DOHH2 (cell line): ENCODE results near the gene TRMU.

Source experiments
- H3F3A ChIP-seq: fragments of 200-600 bp; sonication (generic), shearing (Covaris generic); 2 replicates; pipeline ENCODE4 v1.6.0; 2016; ENCODE audit warnings: antibody characterized with exemption, mild to moderate bottlenecking; ENCODE audit not compliant: control insufficient read depth, insufficient read depth
- H3K27ac ChIP-seq: fragments of 200-600 bp; sonication (generic); 2 replicates; pipeline ENCODE4 v1.5.1; 2014; ENCODE audit warnings: low read depth, mild to moderate bottlenecking, low read length, moderate library complexity
- H3K27me3 ChIP-seq: fragments of 200-600 bp; sonication (generic); 2 replicates; pipeline ENCODE4 v1.6.1; 2014; ENCODE audit warnings: mild to moderate bottlenecking, low read length, mixed read lengths; ENCODE audit not compliant: control insufficient read depth
- H3K36me3 ChIP-seq: fragments of 200-600 bp; sonication (generic); 2 replicates; pipeline ENCODE4 v1.6.1; 2014; ENCODE audit warnings: mild to moderate bottlenecking, low read length, moderate library complexity, mixed read lengths; ENCODE audit not compliant: control insufficient read depth
- H3K4me1 ChIP-seq: fragments of 200-600 bp; sonication (generic); 2 replicates; pipeline ENCODE4 v1.6.1; 2014; ENCODE audit warnings: mild to moderate bottlenecking, low read length, mixed read lengths; ENCODE audit not compliant: control insufficient read depth
- H3K4me2 ChIP-seq: fragments of 200-600 bp; sonication (generic); 2 replicates; pipeline ENCODE4 v1.6.0; 2014; ENCODE audit warnings: mild to moderate bottlenecking, low read length, moderate library complexity
- H3K4me3 ChIP-seq: fragments of 200-600 bp; sonication (generic); 2 replicates; pipeline ENCODE4 v1.5.1; 2014; ENCODE audit warnings: mild to moderate bottlenecking, low read length, mixed read lengths
- H3K79me2 ChIP-seq: fragments of 200-600 bp; sonication (generic); 2 replicates; pipeline ENCODE4 v1.6.1; 2014; ENCODE audit warnings: mild to moderate bottlenecking, low read length, mixed read lengths; ENCODE audit not compliant: control insufficient read depth
- H3K9me2 ChIP-seq: fragments of 200-600 bp; sonication (generic); replicated peaks from 2 replicates; pipeline ENCODE4 v1.6.1; 2014; ENCODE audit warnings: mild to moderate bottlenecking, low read length, mixed read lengths; ENCODE audit not compliant: control insufficient read depth
- H3K9me3 ChIP-seq: fragments of 200-600 bp; sonication (generic); 2 replicates; pipeline ENCODE4 v1.6.1; 2014; ENCODE audit warnings: antibody characterized with exemption, low read length, mixed read lengths; ENCODE audit not compliant: control insufficient read depth, insufficient read depth
- H4K20me1 ChIP-seq: fragments of 200-600 bp; sonication (generic); 2 replicates; pipeline ENCODE4 v1.6.0; 2014; ENCODE audit warnings: low read depth, mild to moderate bottlenecking, antibody characterized with exemption, low read length, moderate library complexity; ENCODE audit not compliant: control insufficient read depth, insufficient read depth
- CTCF ChIP-seq: fragments of 200-600 bp; sonication (generic); IDR thresholded peaks from one replicate; pipeline ENCODE4 v1.5.1; 2014; ENCODE audit warnings: antibody characterized with exemption, mild to moderate bottlenecking, low read depth, low read length; ENCODE audit not compliant: poor library complexity, severe bottlenecking
- EZH2phosphoT487 ChIP-seq: fragments of 200-600 bp; sonication (generic); IDR thresholded peaks from 2 replicates; pipeline ENCODE4 v1.6.1; 2017; ENCODE audit warnings: borderline replicate concordance, mild to moderate bottlenecking, antibody characterized with exemption, low read length, moderate library complexity, mixed read lengths

The TRMU gene

GRCh38 chr22:46353483-46354105 is 18.1 kb downstream of the TRMU start:
- H3K27ac ChIP-seq: no peak overlapping the region
- no peaks in the 10 kb centered on the region for H3K79me2 ChIP-seq
- H3K4me1 ChIP-seq: no peaks in the 10 kb centered on the region
- no peaks in the 10 kb centered on the region for H3K9me3 ChIP-seq
- H3F3A ChIP-seq: no peaks in the 10 kb centered on the region
- no peaks in the 10 kb centered on the region for H4K20me1 ChIP-seq
- H3K4me3 ChIP-seq: no peak overlapping the region
- H3K9me2 ChIP-seq: no peaks in the 10 kb centered on the region
- no peak overlapping the region for H3K4me2 ChIP-seq
- no peak for TF ChIP-seq EZH2phosphoT487
- TF ChIP-seq CTCF: no peak
- no peaks in the 10 kb centered on the region for H3K27me3 ChIP-seq
- peaks cover 78% of the 10 kb centered on the region for H3K36me3 ChIP-seq

- no peaks in the 10 kb centered on the region for H3K9me3 ChIP-seq
- no peak overlapping the region for H3K4me2 ChIP-seq
- TF ChIP-seq EZH2phosphoT487 (no peak), CTCF (no peak)
- no peaks in the 10 kb centered on the region for H4K20me1 ChIP-seq
- peaks cover 70% of the 10 kb centered on the region for H3K36me3 ChIP-seq
- no peaks in the 10 kb centered on the region for H3K4me1 ChIP-seq
- no peak overlapping the region for H3K27ac ChIP-seq
- H3K27me3 ChIP-seq: no peaks in the 10 kb centered on the region
- no peaks in the 10 kb centered on the region for H3K79me2 ChIP-seq
- no peaks in the 10 kb centered on the region for H3K9me2 ChIP-seq
- no peak overlapping the region for H3K4me3 ChIP-seq
- no peaks in the 10 kb centered on the region for H3F3A ChIP-seq
Measured at GRCh38 chr22:46354176-46354992, 18.9 kb downstream of the TRMU start.

- no peaks in the 10 kb centered on the region for H3K79me2 ChIP-seq
- no peaks in the 10 kb centered on the region for H3F3A ChIP-seq
- H3K4me1 ChIP-seq: no peaks in the 10 kb centered on the region
- no peaks in the 10 kb centered on the region for H4K20me1 ChIP-seq
- no peak overlapping the region for H3K4me2 ChIP-seq
- TF ChIP-seq CTCF (no peak), EZH2phosphoT487 (no peak)
- H3K27me3 ChIP-seq: no peaks in the 10 kb centered on the region
- no peaks in the 10 kb centered on the region for H3K9me3 ChIP-seq
- no peaks in the 10 kb centered on the region for H3K9me2 ChIP-seq
- peaks cover 65% of the 10 kb centered on the region for H3K36me3 ChIP-seq
- H3K4me3 ChIP-seq: no peak overlapping the region
- H3K27ac ChIP-seq: no peak overlapping the region
Measured at GRCh38 chr22:46354993-46355305, 19.4 kb downstream of the TRMU start.
